Mesenchymal stem cell (in vitro differentiated cells and primary cell): ENCODE results near the gene CD151.

ENCODE experiments used
- DNase-seq: peaks from one replicate; pipeline ENCODE4 v3.0.0-alpha.2; 2013
- H2AFZ ChIP-seq: one replicate; pipeline ENCODE4 v1.6.1; 2013; ENCODE audit warnings: low read depth, mild to moderate bottlenecking, control low read depth, inconsistent platforms, low read length, moderate library complexity
- H2AK5ac ChIP-seq: 2 replicates; pipeline ENCODE4 v1.6.1; 2013; ENCODE audit warnings: low read length, moderate library complexity, mild to moderate bottlenecking, inconsistent platforms; ENCODE audit not compliant: severe bottlenecking
- H2BK120ac ChIP-seq: one replicate; pipeline ENCODE4 v1.6.1; 2013; ENCODE audit warnings: low read depth, mild to moderate bottlenecking, inconsistent platforms, low read length, moderate library complexity
- H2BK12ac ChIP-seq, 2 experiments: one replicate each; pipeline ENCODE4 v1.6.1; 2013; ENCODE audit warnings: inconsistent platforms in 2 of 2, low read length in 2 of 2, mild to moderate bottlenecking in 2 of 2, moderate library complexity in 2 of 2, control low read depth in 1 of 2
- H2BK15ac ChIP-seq: one replicate; pipeline ENCODE4 v1.6.1; 2013; ENCODE audit warnings: mild to moderate bottlenecking, low read depth, inconsistent platforms; ENCODE audit not compliant: poor library complexity, severe bottlenecking
- H2BK5ac ChIP-seq: 2 replicates; pipeline ENCODE4 v1.6.1; 2013; ENCODE audit warnings: low read depth, mild to moderate bottlenecking, low read length, control low read depth, inconsistent platforms; ENCODE audit not compliant: poor library complexity, severe bottlenecking
- H3K14ac ChIP-seq, 2 experiments: one replicate each; pipeline ENCODE4 v1.6.1; 2013; ENCODE audit warnings: inconsistent platforms in 2 of 2, low read length in 2 of 2, control low read depth in 1 of 2, mild to moderate bottlenecking in 1 of 2, moderate library complexity in 1 of 2
- H3K18ac ChIP-seq, 2 experiments: one replicate each; pipeline ENCODE4 v1.6.1; 2013; ENCODE audit warnings: inconsistent platforms in 2 of 2, low read length in 2 of 2, control low read depth in 1 of 2, low read depth in 1 of 2, mild to moderate bottlenecking in 1 of 2
- H3K23ac ChIP-seq, 2 experiments: one replicate each; pipeline ENCODE4 v1.6.1; 2013; ENCODE audit warnings: inconsistent platforms in 2 of 2, low read length in 2 of 2, mild to moderate bottlenecking in 2 of 2, moderate library complexity in 2 of 2, control low read depth in 1 of 2
- H3K27ac ChIP-seq: 2 replicates; pipeline ENCODE4 v1.5.1; 2013; ENCODE audit warnings: mild to moderate bottlenecking, moderate library complexity, low read length, control low read depth, inconsistent platforms; ENCODE audit not compliant: poor library complexity, severe bottlenecking
- H3K27me3 ChIP-seq, 2 experiments: 2 replicates each; pipeline versions ENCODE4 v1.6.1 to v1.7.0; 2013; ENCODE audit warnings: low read length in 2 of 2, mild to moderate bottlenecking in 2 of 2, moderate library complexity in 2 of 2, control low read depth in 1 of 2, inconsistent platforms in 1 of 2; ENCODE audit not compliant: control insufficient read depth in 1 of 2, insufficient read depth in 1 of 2
- H3K36me3 ChIP-seq, 2 experiments: 2 replicates each; pipeline versions ENCODE4 v1.6.1 to v1.7.0; 2013; ENCODE audit warnings: low read length in 2 of 2, control low read depth in 1 of 2, inconsistent platforms in 1 of 2, low read depth in 1 of 2, mild to moderate bottlenecking in 1 of 2; ENCODE audit not compliant: insufficient read depth in 2 of 2, control insufficient read depth in 1 of 2
- H3K4ac ChIP-seq, 2 experiments: one replicate each; pipeline ENCODE4 v1.6.1; 2013; ENCODE audit warnings: inconsistent platforms in 2 of 2, low read length in 2 of 2, mild to moderate bottlenecking in 2 of 2, moderate library complexity in 2 of 2, control low read depth in 1 of 2, low read depth in 1 of 2
- H3K4me1 ChIP-seq: 2 replicates; pipeline ENCODE4 v1.6.1; 2013; ENCODE audit warnings: low read depth, low read length, control low read depth; ENCODE audit not compliant: control insufficient read depth, insufficient read depth
- H3K4me2 ChIP-seq: 2 replicates; pipeline ENCODE4 v1.6.1; 2013; ENCODE audit warnings: low read length, mild to moderate bottlenecking, inconsistent platforms; ENCODE audit not compliant: poor library complexity, severe bottlenecking
- H3K4me3 ChIP-seq, 2 experiments: 2 replicates each; pipeline versions ENCODE4 v1.5.1 to v1.7.0; 2013; ENCODE audit warnings: low read length in 2 of 2, mild to moderate bottlenecking in 2 of 2, control low read depth in 1 of 2, low read depth in 1 of 2; ENCODE audit not compliant: insufficient read depth in 1 of 2
- H3K79me1 ChIP-seq: replicated peaks from 2 replicates; pipeline ENCODE4 v1.6.1; 2013; ENCODE audit warnings: mild to moderate bottlenecking, control low read depth, low read length, inconsistent platforms; ENCODE audit not compliant: poor library complexity, severe bottlenecking
- H3K9ac ChIP-seq: 2 replicates; pipeline ENCODE4 v1.7.0; 2013; ENCODE audit warnings: mild to moderate bottlenecking, low read length, moderate library complexity
- H3K9me3 ChIP-seq: 2 replicates; pipeline ENCODE4 v1.7.0; 2013; ENCODE audit warnings: mild to moderate bottlenecking, low read length; ENCODE audit not compliant: control insufficient read depth
- H4K8ac ChIP-seq: one replicate; pipeline ENCODE4 v1.6.1; 2013; ENCODE audit warnings: inconsistent platforms, mild to moderate bottlenecking, low read length, moderate library complexity
- H4K91ac ChIP-seq: one replicate; pipeline ENCODE4 v1.6.1; 2013; ENCODE audit warnings: mild to moderate bottlenecking, low read length, inconsistent platforms
- WGBS: methylation state at CpG from one replicate; pipeline ENCODE4 v1.1.7; 2013; ENCODE audit warnings: mixed read lengths; 5-methylcytosine and 5-hydroxymethylcytosine counted together

Gene CD151

GRCh38 chr11:795634-796564, 36.9 kb upstream of the CD151 start:
- Histone ChIP-seq H3K4me2 (peak overlapping the region; percentile 90), H2BK120ac (peak overlapping the region; percentile 21), H2AFZ (no peak overlapping the region), H2BK12ac (peak overlapping the region; percentile 22 to 33), H3K4me1 (peaks cover 34% of the 10 kb centered on the region), H2BK15ac (peak overlapping the region; percentile 89), H3K79me1 (peaks cover 14% of the 10 kb centered on the region), H2BK5ac (no peak overlapping the region), H3K23ac (peak overlapping the region in 1 of 2 experiments; percentile 94), H2AK5ac (no peak overlapping the region), H3K4me3 (peak overlapping the region; percentile 51 to 89), H3K18ac (peak overlapping the region; percentile 72 to 94), H4K91ac (peak overlapping the region; percentile 58), H3K9me3 (no peaks in the 10 kb centered on the region), H3K4ac (peak overlapping the region; percentile 58 to 69), H3K14ac (peak overlapping the region; percentile 53 to 67), H3K9ac (peak overlapping the region; percentile 90), H3K27me3 (no peaks in the 10 kb centered on the region), H4K8ac (peak overlapping the region; percentile 33), H3K36me3 (peaks cover 40 to 62% of the 10 kb centered on the region in 2 experiments), H3K27ac (peak overlapping the region; percentile 79)
- DNase-seq = peak; percentile 93
- WGBS = 27% methylated on average over 12 of the region's 26 CpGs

- Histone ChIP-seq H3K23ac (peak overlapping the region in 1 of 2 experiments; percentile 75), H2BK5ac (peak overlapping the region; percentile 38), H3K79me1 (peaks cover 17% of the 10 kb centered on the region), H4K8ac (peak overlapping the region; percentile 3), H3K4me1 (peaks cover 33% of the 10 kb centered on the region), H2BK12ac (peak overlapping the region; percentile 22 to 85), H3K27me3 (no peaks in the 10 kb centered on the region), H2BK120ac (peak overlapping the region; percentile 36), H3K27ac (peak overlapping the region; percentile 79), H3K14ac (peak overlapping the region in 1 of 2 experiments; percentile 30), H2BK15ac (peak overlapping the region; percentile 55), H3K4me2 (peak overlapping the region; percentile 90), H3K9me3 (no peaks in the 10 kb centered on the region), H3K4me3 (peak overlapping the region; percentile 85 to 89), H3K9ac (peak overlapping the region; percentile 90), H3K4ac (peak overlapping the region; percentile 42 to 69), H3K36me3 (peaks cover 47 to 62% of the 10 kb centered on the region in 2 experiments), H3K18ac (peak overlapping the region; percentile 40 to 94), H2AFZ (no peak overlapping the region), H2AK5ac (peak overlapping the region; percentile 37), H4K91ac (peak overlapping the region; percentile 5)
- 47% methylated on average over 18 of the region's 18 CpGs for WGBS
- DNase-seq = no peak
These were observed 36.0 kb upstream of the CD151 start for GRCh38 chr11:796565-797295.

- Histone ChIP-seq H3K4me3 (peak overlapping the region; percentile 85 to 89), H3K14ac (peak overlapping the region in 1 of 2 experiments; percentile 82), H4K8ac (peak overlapping the region; percentile 52), H3K36me3 (peaks cover 49 to 62% of the 10 kb centered on the region in 2 experiments), H3K9me3 (no peaks in the 10 kb centered on the region), H3K23ac (peak overlapping the region in 1 of 2 experiments; percentile 34), H2BK12ac (peak overlapping the region in 1 of 2 experiments; percentile 23), H3K4me1 (peaks cover 33% of the 10 kb centered on the region), H3K4ac (peak overlapping the region; percentile 21 to 77), H3K4me2 (peak overlapping the region; percentile 90), H2BK120ac (no peak overlapping the region), H3K79me1 (peaks cover 18% of the 10 kb centered on the region), H3K27me3 (no peaks in the 10 kb centered on the region), H3K27ac (peak overlapping the region; percentile 79), H3K18ac (peak overlapping the region; percentile 67 to 94), H4K91ac (peak overlapping the region; percentile 89), H2AFZ (peak overlapping the region; percentile 60), H2BK15ac (no peak overlapping the region), H2AK5ac (no peak overlapping the region), H3K9ac (peak overlapping the region; percentile 90), H2BK5ac (peak overlapping the region; percentile 33)
- 0% methylated on average over 37 of the region's 57 CpGs for WGBS
- DNase-seq = peak; percentile 96
These were observed 35.3 kb upstream of the CD151 start for GRCh38 chr11:797296-798092.
